IPS DF 6.9 (cell line): ENCODE results near the gene KRTAP23-1.

ENCODE experiments used
- DNase-seq: peaks from one replicate; pipeline ENCODE4 v3.0.0-alpha.2; 2013; ENCODE audit warnings: low read depth, low spot score
- H3K27ac ChIP-seq: one replicate; pipeline ENCODE4 v1.5.1; 2013; ENCODE audit warnings: low read length, control low read depth
- H3K27me3 ChIP-seq: 2 replicates; pipeline ENCODE4 v1.6.1; 2013; ENCODE audit warnings: mild to moderate bottlenecking, low read length; ENCODE audit not compliant: control insufficient read depth, insufficient read depth
- H3K36me3 ChIP-seq: 2 replicates; pipeline ENCODE4 v1.6.1; 2013; ENCODE audit warnings: low read length; ENCODE audit not compliant: control insufficient read depth, insufficient read depth
- H3K4me1 ChIP-seq: 2 replicates; pipeline ENCODE4 v1.6.1; 2013; ENCODE audit warnings: low read length; ENCODE audit not compliant: control insufficient read depth, insufficient read depth
- H3K4me3 ChIP-seq: 2 replicates; pipeline ENCODE4 v1.5.1; 2013; ENCODE audit warnings: mild to moderate bottlenecking, low read length
- H3K9me3 ChIP-seq: 2 replicates; pipeline ENCODE4 v1.6.1; 2013; ENCODE audit warnings: low read length, inconsistent platforms; ENCODE audit not compliant: control insufficient read depth, insufficient read depth
- WGBS: extraction: QIAGEN DNeasy Blood & Tissue Kit; methylation state at CpG from one replicate; pipeline ENCODE4 v1.1.7; 2013; ENCODE audit warnings: mixed read lengths, missing lambda C conversion rate; ENCODE audit not compliant: insufficient read length, insufficient coverage; 5-methylcytosine and 5-hydroxymethylcytosine counted together

KRTAP23-1 gene

GRCh38 chr21:30315701-30316100, 32.7 kb downstream of the KRTAP23-1 start:
- Histone ChIP-seq H3K4me3 (no peak overlapping the region), H3K4me1 (no peaks in the 10 kb centered on the region), H3K27me3 (no peaks in the 10 kb centered on the region), H3K27ac (no peak overlapping the region), H3K36me3 (no peaks in the 10 kb centered on the region), H3K9me3 (peaks cover 6% of the 10 kb centered on the region)
- DNase-seq: no peak
- WGBS: no CpG with 5 or more reads among the region's 2 CpGs

- no peaks in the 10 kb centered on the region for H3K36me3 ChIP-seq
- H3K9me3 ChIP-seq: no peaks in the 10 kb centered on the region
- WGBS: no CpG with 5 or more reads among the region's 2 CpGs
- H3K4me3 ChIP-seq: no peak overlapping the region
- H3K4me1 ChIP-seq: no peaks in the 10 kb centered on the region
- no peak overlapping the region for H3K27ac ChIP-seq
- DNase-seq: no peak
- no peaks in the 10 kb centered on the region for H3K27me3 ChIP-seq
Observed at GRCh38 chr21:30306884-30307283, 41.5 kb downstream of the KRTAP23-1 start.

GRCh38 chr21:30305136-30305535, 43.3 kb downstream of the KRTAP23-1 start:
- Histone ChIP-seq H3K9me3 (no peaks in the 10 kb centered on the region), H3K36me3 (no peaks in the 10 kb centered on the region), H3K27ac (no peak overlapping the region), H3K4me1 (no peaks in the 10 kb centered on the region), H3K27me3 (no peaks in the 10 kb centered on the region), H3K4me3 (no peak overlapping the region)
- no CpG with 5 or more reads among the region's 1 CpG for WGBS
- DNase-seq: no peak
